PC-9 (cell line): ENCODE measurements around the gene MRPL53. TPM values are rescaled to one million over a fixed set of nuclear protein-coding genes. Genes with fewer than 3 reads are reported as not detected.
A peak's percentile ranks its signal among the peaks of the same experiment; 100 is the strongest.

ENCODE experiments used
- BruUV-seq: library from RNA; stranded (reverse); fragments of 400-500 nt; replicated peaks from 2 replicates; lab custom pipeline; 2021; lab: Mats Ljungman, UMichigan
- CTCF ChIA-PET: fragments of 300-600 bp; sonication (Branson Sonifier 250); formaldehyde crosslinking; loops from one replicate; lab custom pipeline; 2022; ENCODE audit warnings: antibody characterized with exemption; lab: Charles Lee
- POLR2A ChIA-PET: fragments of 300-600 bp; sonication (Branson Sonifier 250); formaldehyde crosslinking; loops from one replicate; lab custom pipeline; 2022; ENCODE audit warnings: antibody characterized with exemption; ENCODE audit not compliant: unreplicated experiment; lab: Charles Lee
- DNase-seq, 2 experiments: peaks; one replicate each; pipeline versions ENCODE4 v3.0.0 to v3.0.0-alpha.2; 2015 to 2022; ENCODE audit warnings: mixed read lengths in 1 of 2
- H2AFZ ChIP-seq: fragments of 200-600 bp; sonication (generic); 2 replicates; pipeline ENCODE4 v1.8.1; 2017; ENCODE audit warnings: antibody characterized with exemption
- H3F3A ChIP-seq: fragments of 200-600 bp; sonication (generic); 2 replicates; pipeline ENCODE4 v1.8.1; 2017; ENCODE audit warnings: antibody characterized with exemption, mild to moderate bottlenecking, low read depth; ENCODE audit not compliant: insufficient read depth
- H3K27ac ChIP-seq: fragments of 200-600 bp; sonication (generic); 2 replicates; pipeline ENCODE4 v1.6.1; 2016; ENCODE audit warnings: mixed run types
- H3K27me3 ChIP-seq: fragments of 200-600 bp; sonication (generic); 2 replicates; pipeline ENCODE4 v1.6.1; 2016; ENCODE audit warnings: low read depth, mixed run types; ENCODE audit not compliant: insufficient read depth
- H3K36me3 ChIP-seq: fragments of 200-600 bp; sonication (generic); 2 replicates; pipeline ENCODE4 v1.6.1; 2016; ENCODE audit warnings: low read depth, mixed run types
- H3K4me1 ChIP-seq: fragments of 200-600 bp; sonication (generic); replicated peaks from 2 replicates; pipeline ENCODE4 v1.6.1; 2016; ENCODE audit warnings: mixed run types; ENCODE audit not compliant: insufficient read depth
- H3K4me2 ChIP-seq: fragments of 200-600 bp; sonication (generic); 2 replicates; pipeline ENCODE4 v1.6.1; 2017; ENCODE audit warnings: mixed run types
- H3K4me3 ChIP-seq: fragments of 200-600 bp; sonication (generic); 2 replicates; pipeline ENCODE4 v1.6.1; 2016; ENCODE audit warnings: mixed run types
- H3K79me2 ChIP-seq: fragments of 200-600 bp; sonication (generic); 2 replicates; pipeline ENCODE4 v1.6.1; 2017; ENCODE audit warnings: low read depth, mixed run types
- H3K9me2 ChIP-seq: fragments of 200-600 bp; sonication (generic); 2 replicates; pipeline ENCODE4 v1.8.1; 2017; ENCODE audit warnings: mild to moderate bottlenecking; ENCODE audit not compliant: insufficient read depth
- H3K9me3 ChIP-seq: fragments of 200-600 bp; sonication (generic); 2 replicates; pipeline ENCODE4 v1.8.1; 2016; ENCODE audit warnings: low read depth; ENCODE audit not compliant: insufficient read depth
- H4K20me1 ChIP-seq: fragments of 200-600 bp; sonication (generic); 2 replicates; pipeline ENCODE4 v1.8.1; 2017; ENCODE audit not compliant: insufficient read depth
- EZH2 ChIP-seq: fragments of 200-600 bp; sonication (generic); IDR thresholded peaks from 2 replicates; pipeline ENCODE4 v1.8.0; 2017; ENCODE audit warnings: antibody characterized with exemption, low read depth
- intact Hi-C: fragments of 100-400 bp; cut with micrococcal nuclease; formaldehyde crosslinking; loops from one replicate; pipeline ENCODE4 v1.10.0; 2022; ENCODE audit not compliant: unreplicated experiment
- total RNA-seq: library from RNA; stranded (reverse); gene quantifications from 2 replicates; pipeline ENCODE4 v1.2.3, GENCODE V29; 2021
- TF ChIP-seq, protein P1 (sequence below): fragments of 200-600 bp; sonication (generic); conservative IDR thresholded peaks from 2 replicates; pipeline ENCODE4 v1.6.1; 2017; ENCODE audit warnings: mixed run types, antibody characterized with exemption, mild to moderate bottlenecking, moderate library complexity

The MRPL53 gene
- total RNA-seq, 1 experiment from 2014 or later: 51.1 TPM

DNA sequence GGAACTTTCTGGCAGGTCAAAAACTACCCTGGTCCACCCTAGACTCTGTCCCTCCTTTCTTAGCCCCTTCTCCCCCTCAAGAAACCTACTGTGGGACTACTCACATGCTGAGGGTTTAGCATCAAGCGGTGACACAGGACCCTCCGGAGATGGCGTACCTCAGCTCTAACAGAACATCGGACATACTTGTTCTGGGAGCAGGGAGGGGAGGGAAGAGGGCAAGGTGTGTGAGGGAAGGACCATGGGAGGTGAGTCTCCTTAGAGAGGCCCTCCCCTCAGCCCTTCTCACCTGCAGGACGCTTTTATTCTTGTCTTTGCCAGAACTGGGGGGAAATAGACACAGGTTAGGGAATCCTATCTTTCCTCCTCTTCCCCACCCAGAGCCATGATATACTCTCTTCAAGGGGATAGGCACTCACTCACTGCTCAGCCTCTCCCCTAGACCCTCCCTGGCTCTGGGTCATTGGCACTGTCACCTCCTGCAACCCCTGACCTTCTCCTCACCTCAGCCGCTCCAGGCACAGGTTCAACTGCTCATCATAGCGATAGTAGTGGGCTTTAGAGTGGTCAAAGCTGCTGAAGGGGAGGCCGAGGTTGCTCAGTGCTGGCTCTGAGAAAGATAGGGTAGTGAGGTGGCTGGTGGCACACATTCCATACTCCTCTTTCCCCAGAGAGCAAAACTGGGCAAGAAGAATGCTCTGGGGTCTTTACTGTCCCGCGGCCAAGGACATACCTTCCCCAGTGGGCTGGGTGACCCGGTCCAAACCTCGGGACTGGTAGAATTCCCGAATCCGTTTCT lies 33.2 kb upstream of the MRPL53 start:
- Histone ChIP-seq H4K20me1 (no peaks in the 10 kb centered on the region), H3K4me3 (peak overlapping the region; percentile 64; the same call in 1 of the 2 replicates), H3K79me2 (peaks cover 23% of the 10 kb centered on the region), H3K4me1 (peaks cover 26% of the 10 kb centered on the region), H3F3A (peaks cover 29% of the 10 kb centered on the region; the same call in 1 of the 2 replicates), H3K27me3 (no peaks in the 10 kb centered on the region), H3K36me3 (0 out of 2 replicates have a peak, but pooled peaks cover 10% of the 10 kb centered on the region), H3K9me3 (no peaks in the 10 kb centered on the region), H3K4me2 (peak overlapping the region; percentile 99), H3K9me2 (no peaks in the 10 kb centered on the region), H3K27ac (no peak overlapping the region), H2AFZ (no peak overlapping the region)
- intact Hi-C loops: loop anchor here (2.0 to 10.0 kb wide), 2 partner anchors 51 to 339 kb away; partner anchors contain the start of gene INO80B
- DNase-seq: no peak
- ChIA-PET POLR2A (no interaction called here), CTCF (no interaction called here)
- TF ChIP-seq EZH2: no peak
- TF ChIP-seq, protein P1, sequence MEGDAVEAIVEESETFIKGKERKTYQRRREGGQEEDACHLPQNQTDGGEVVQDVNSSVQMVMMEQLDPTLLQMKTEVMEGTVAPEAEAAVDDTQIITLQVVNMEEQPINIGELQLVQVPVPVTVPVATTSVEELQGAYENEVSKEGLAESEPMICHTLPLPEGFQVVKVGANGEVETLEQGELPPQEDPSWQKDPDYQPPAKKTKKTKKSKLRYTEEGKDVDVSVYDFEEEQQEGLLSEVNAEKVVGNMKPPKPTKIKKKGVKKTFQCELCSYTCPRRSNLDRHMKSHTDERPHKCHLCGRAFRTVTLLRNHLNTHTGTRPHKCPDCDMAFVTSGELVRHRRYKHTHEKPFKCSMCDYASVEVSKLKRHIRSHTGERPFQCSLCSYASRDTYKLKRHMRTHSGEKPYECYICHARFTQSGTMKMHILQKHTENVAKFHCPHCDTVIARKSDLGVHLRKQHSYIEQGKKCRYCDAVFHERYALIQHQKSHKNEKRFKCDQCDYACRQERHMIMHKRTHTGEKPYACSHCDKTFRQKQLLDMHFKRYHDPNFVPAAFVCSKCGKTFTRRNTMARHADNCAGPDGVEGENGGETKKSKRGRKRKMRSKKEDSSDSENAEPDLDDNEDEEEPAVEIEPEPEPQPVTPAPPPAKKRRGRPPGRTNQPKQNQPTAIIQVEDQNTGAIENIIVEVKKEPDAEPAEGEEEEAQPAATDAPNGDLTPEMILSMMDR: no peak
- no TSS peak for BruUV-seq

DNA sequence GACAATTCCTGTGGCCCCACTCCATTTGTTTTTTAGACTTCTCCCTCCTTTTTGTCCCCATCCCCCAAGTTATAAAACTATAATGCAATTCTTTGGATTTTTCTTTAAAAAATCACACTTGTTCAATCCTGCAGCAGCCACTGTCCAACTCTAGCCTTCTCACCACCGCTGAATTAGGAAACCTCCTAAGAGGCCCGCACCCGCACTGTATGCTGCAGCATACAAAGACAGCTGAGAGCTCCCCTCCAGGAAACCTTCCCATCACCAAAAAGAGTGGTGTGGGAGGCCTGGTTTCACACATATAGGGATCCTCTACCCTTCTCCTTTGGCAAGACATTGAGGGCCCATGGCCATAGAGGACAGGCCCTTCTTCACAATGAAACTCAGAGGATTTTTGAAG lies 32.1 kb upstream of the MRPL53 start:
- peaks cover 23% of the 10 kb centered on the region for H3K79me2 ChIP-seq
- H3K4me1 ChIP-seq: peaks cover 26% of the 10 kb centered on the region
- no peak overlapping the region for H3K27ac ChIP-seq
- ChIA-PET POLR2A (no interaction called here), CTCF (no interaction called here)
- H2AFZ ChIP-seq: no peak overlapping the region
- H3K9me2 ChIP-seq: no peaks in the 10 kb centered on the region
- H3K27me3 ChIP-seq: no peaks in the 10 kb centered on the region
- no TSS peak for BruUV-seq
- no peak for TF ChIP-seq EZH2
- TF ChIP-seq, protein P1: no peak
- intact Hi-C loops: loop anchor here (10.0 kb wide), 1 partner anchor 340 kb away; no protein-coding TSS in a partner anchor
- no peak overlapping the region for H3K4me2 ChIP-seq
- H3K36me3 ChIP-seq: 0 out of 2 replicates have a peak, but pooled peaks cover 10% of the 10 kb centered on the region
- no peak for DNase-seq
- no peaks in the 10 kb centered on the region for H3K9me3 ChIP-seq
- H3K4me3 ChIP-seq: no peak overlapping the region
- H4K20me1 ChIP-seq: no peaks in the 10 kb centered on the region
- H3F3A ChIP-seq: peaks cover 35% of the 10 kb centered on the region; the same call in 1 of the 2 replicates

DNA sequence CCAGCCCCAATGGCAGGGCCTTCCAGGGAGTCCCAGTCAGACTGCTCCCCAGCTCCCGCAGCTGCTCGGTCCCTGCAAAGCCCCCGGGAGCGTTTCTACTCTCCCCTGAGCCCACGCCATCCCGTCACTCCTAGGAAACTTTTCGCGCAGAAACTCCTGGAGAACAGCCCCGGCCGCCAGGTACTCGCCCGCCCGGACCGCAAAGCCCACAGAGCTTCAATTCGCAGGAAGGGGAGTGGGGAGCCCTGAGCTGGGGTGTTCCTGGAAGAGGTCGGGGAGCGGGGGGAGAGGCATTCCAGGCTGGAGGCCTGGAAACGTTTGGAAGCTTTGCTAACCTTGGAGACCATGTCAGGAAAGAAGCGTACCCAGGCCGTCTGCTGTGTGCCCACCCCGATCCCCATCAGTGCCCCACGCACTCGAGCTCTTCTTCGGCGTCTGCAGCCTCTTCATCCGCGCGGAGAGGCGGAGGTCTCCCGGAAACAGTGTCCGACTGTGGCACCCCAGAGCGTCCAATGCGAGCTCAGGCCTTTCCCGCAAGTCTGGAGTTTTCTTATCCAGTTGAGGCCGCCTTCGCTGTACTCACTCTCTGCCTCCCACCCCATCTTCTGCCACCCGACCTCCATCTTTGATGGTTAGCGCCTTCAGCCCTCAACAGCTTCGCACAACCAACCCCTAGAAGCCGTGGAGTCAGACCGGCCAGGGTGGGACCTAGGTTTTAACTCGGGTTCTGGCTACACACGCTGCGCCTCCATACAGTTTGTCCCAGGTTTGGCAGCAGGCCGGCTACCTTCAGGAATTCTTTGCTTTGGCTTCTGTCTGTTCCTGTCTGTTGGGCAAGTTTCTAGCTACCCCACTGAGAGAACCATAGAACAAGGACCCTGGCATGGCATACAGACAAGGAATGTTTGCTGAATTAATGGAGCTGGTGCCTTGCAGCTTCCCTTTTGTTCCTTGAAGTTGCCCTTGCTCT lies 31.3 kb upstream of the MRPL53 start:
- intact Hi-C loops: loop anchor here (10.0 kb wide), 1 partner anchor 341 kb away; no protein-coding TSS in a partner anchor
- DNase-seq: no peak
- no peak overlapping the region for H3K27ac ChIP-seq
- H3K9me3 ChIP-seq: no peaks in the 10 kb centered on the region
- peaks cover 35% of the 10 kb centered on the region; the same call in 1 of the 2 replicates for H3F3A ChIP-seq
- no peaks in the 10 kb centered on the region for H4K20me1 ChIP-seq
- no peaks in the 10 kb centered on the region for H3K9me2 ChIP-seq
- H3K79me2 ChIP-seq: peaks cover 26% of the 10 kb centered on the region
- ChIA-PET CTCF (no interaction called here), POLR2A (no interaction called here)
- 0 out of 2 replicates have a peak, but pooled peaks cover 10% of the 10 kb centered on the region for H3K36me3 ChIP-seq
- H3K4me3 ChIP-seq: no peak overlapping the region
- H3K27me3 ChIP-seq: no peaks in the 10 kb centered on the region
- no peak overlapping the region for H2AFZ ChIP-seq
- TF ChIP-seq EZH2: no peak
- TF ChIP-seq, protein P1: no peak
- H3K4me1 ChIP-seq: peaks cover 27% of the 10 kb centered on the region
- no peak overlapping the region for H3K4me2 ChIP-seq
- no TSS peak for BruUV-seq
